ENCODE results near the gene HOMER3.

- TF ChIP-seq CTCF (IDR thresholded peaks at IDR 0.05; ENCODE audit: extremely low read depth in 1 of 2, insufficient read depth in 1 of 2, low read depth in 1 of 2, low read length in 2 of 2) (no peak), POLR2A (IDR thresholded peaks at IDR 0.05; ENCODE audit: low read depth, low read length) (no peak), POLR2AphosphoS5 (IDR thresholded peaks at IDR 0.05; ENCODE audit: insufficient read depth, low read depth, low read length) (no peak), MAX (IDR thresholded peaks at IDR 0.05; ENCODE audit: insufficient read depth, insufficient read length) (no peak), EZH2 (IDR thresholded peaks at IDR 0.05; ENCODE audit: borderline replicate concordance, low read depth, low read length, severe bottlenecking) (no peak), JUN (IDR thresholded peaks at IDR 0.05; ENCODE audit: borderline replicate concordance, insufficient read depth, insufficient read length, low read depth) (no peak), GATA2 (IDR thresholded peaks at IDR 0.05; ENCODE audit: insufficient read depth, insufficient read length, low read depth, low read length) (no peak), MYC (IDR thresholded peaks at IDR 0.05; ENCODE audit: low read depth, low read length) (no peak)
Observed at GRCh38 chr19:18910801-18911436, 30.1 kb downstream of the HOMER3 start.

Data from endothelial cell of umbilical vein (primary cell).